HepG2 (cell line): ENCODE data around the gene NT5C3B. TPM values are rescaled to one million over a fixed set of nuclear protein-coding genes. Genes with fewer than 3 reads are reported as not detected.

ENCODE experiments used
- AHDC1 ChIP-seq: sonication (generic); formaldehyde crosslinking; IDR thresholded peaks from 2 replicates; pipeline ENCODE4 v1.5.1; 2020; ENCODE audit warnings: mild to moderate bottlenecking, missing genetic modification reagents, borderline replicate concordance
- AKAP8 ChIP-seq: sonication (generic); formaldehyde crosslinking; IDR thresholded peaks from 2 replicates; pipeline ENCODE4 v1.5.1; 2020; ENCODE audit warnings: mild to moderate bottlenecking, missing genetic modification reagents
- CENPX ChIP-seq: sonication (generic); formaldehyde crosslinking; IDR thresholded peaks from 2 replicates; pipeline ENCODE4 v1.9.0; 2021; ENCODE audit warnings: mild to moderate bottlenecking, missing genetic modification reagents, moderate library complexity
- E2F5 ChIP-seq: sonication (generic); formaldehyde crosslinking; conservative IDR thresholded peaks from 2 replicates; pipeline ENCODE4 v1.4.0; 2020; ENCODE audit warnings: missing genetic modification reagents
- EP300 ChIP-seq, 3 experiments: sonication (generic) in 1 of 3; formaldehyde crosslinking in 1 of 3; IDR thresholded peaks; 2 replicates each; pipeline versions ENCODE4 v1.5.1 to v1.6.1; 2011 to 2020; ENCODE audit warnings: low read depth in 2 of 3, low read length in 2 of 3, borderline replicate concordance in 1 of 3, improper control_type of control experiment in 1 of 3, mild to moderate bottlenecking in 1 of 3, missing genetic modification reagents in 1 of 3, moderate library complexity in 1 of 3
- FOXK2 ChIP-seq: fragments of 450-650 bp; IDR thresholded peaks from 2 replicates; pipeline ENCODE4 v1.6.1; 2016
- MAZ ChIP-seq, 2 experiments: sonication (generic) in 1 of 2; formaldehyde crosslinking in 1 of 2; IDR thresholded peaks; 2 replicates each; pipeline versions ENCODE4 v1.5.0 to v1.6.1; 2012 to 2020; ENCODE audit warnings: low read depth in 2 of 2, mild to moderate bottlenecking in 2 of 2, borderline replicate concordance in 1 of 2, improper control_type of control experiment in 1 of 2, low read length in 1 of 2, missing genetic modification reagents in 1 of 2, moderate library complexity in 1 of 2
- NFKB2 ChIP-seq: sonication (generic); formaldehyde crosslinking; IDR thresholded peaks from 2 replicates; pipeline ENCODE4 v1.4.0; 2020; ENCODE audit warnings: missing genetic modification reagents, borderline replicate concordance
- ONECUT2 ChIP-seq: sonication (generic); formaldehyde crosslinking; IDR thresholded peaks from 2 replicates; pipeline ENCODE4 v1.4.0; 2020; ENCODE audit warnings: missing genetic modification reagents
- POLR2AphosphoS5 ChIP-seq: IDR thresholded peaks from 2 replicates; pipeline ENCODE4 v1.6.1; 2012; ENCODE audit warnings: low read depth, low read length
- POLR2G ChIP-seq: fragments of 200-400 bp; formaldehyde crosslinking; IDR thresholded peaks from 2 replicates; pipeline ENCODE4 v1.6.1; 2018; ENCODE audit warnings: mild to moderate bottlenecking, low read depth, low read length, moderate library complexity
- RBAK ChIP-seq: sonication (generic); formaldehyde crosslinking; IDR thresholded peaks from 2 replicates; pipeline ENCODE4 v1.5.1; 2020; ENCODE audit warnings: mild to moderate bottlenecking, missing genetic modification reagents
- SIN3B ChIP-seq: fragments of 150-350 bp; IDR thresholded peaks from 2 replicates; pipeline ENCODE4 v1.6.1; 2014; ENCODE audit warnings: low read length
- SIX1 ChIP-seq: sonication (generic); formaldehyde crosslinking; IDR thresholded peaks from 2 replicates; pipeline ENCODE4 v1.4.0; 2020; ENCODE audit warnings: missing genetic modification reagents, borderline replicate concordance
- TFE3 ChIP-seq: IDR thresholded peaks from 2 replicates; pipeline ENCODE4 v1.6.1; 2016
- ZBTB7A ChIP-seq: sonication (generic); formaldehyde crosslinking; IDR thresholded peaks from 2 replicates; pipeline ENCODE4 v1.8.0; 2022; ENCODE audit warnings: mild to moderate bottlenecking, missing genetic modification reagents
- ZC3H13 ChIP-seq: sonication (generic); formaldehyde crosslinking; IDR thresholded peaks from 2 replicates; pipeline ENCODE4 v1.8.1; 2023; ENCODE audit warnings: mild to moderate bottlenecking, missing genetic modification reagents, moderate library complexity
- ZMYM4 ChIP-seq: sonication (generic); formaldehyde crosslinking; IDR thresholded peaks from 2 replicates; pipeline ENCODE4 v1.8.1; 2023; ENCODE audit warnings: mild to moderate bottlenecking, missing genetic modification reagents
- ZNF431 ChIP-seq: sonication (generic); formaldehyde crosslinking; IDR thresholded peaks from 2 replicates; pipeline ENCODE4 v1.9.0; 2022; ENCODE audit warnings: missing genetic modification reagents, low read depth, mild to moderate bottlenecking, borderline replicate concordance
- ZNF468 ChIP-seq: sonication (generic); formaldehyde crosslinking; IDR thresholded peaks from 2 replicates; pipeline ENCODE4 v1.8.0; 2022; ENCODE audit warnings: mild to moderate bottlenecking, moderate library complexity, missing genetic modification reagents
- ZNF549 ChIP-seq: sonication (generic); formaldehyde crosslinking; IDR thresholded peaks from 2 replicates; pipeline ENCODE4 v1.5.0; 2020; ENCODE audit warnings: missing genetic modification reagents
- ZNF556 ChIP-seq: sonication (generic); formaldehyde crosslinking; IDR thresholded peaks from 2 replicates; pipeline ENCODE4 v1.4.0; 2020; ENCODE audit warnings: mild to moderate bottlenecking, missing genetic modification reagents, borderline replicate concordance
- polyA plus RNA-seq, 8 experiments: library from polyadenylated mRNA; depleted of rRNA in 3 of 8; stranded (reverse) in 7 of 8; unstranded in 1 of 8; fragments of >200 nt; fragmentation: Illumina TruSeq in 4 of 8; extraction: Trizol in 4 of 8; gene quantifications; 2 replicates each; pipeline versions ENCODE4 v1.2.1 to v1.2.3, GENCODE V29; 2011 to 2016; ENCODE audit warnings: low read depth in 4 of 8, missing spikeins in 1 of 8, mixed read lengths in 1 of 8; ENCODE audit not compliant: insufficient read depth in 1 of 8
- total RNA-seq, 5 experiments: library from RNA; depleted of rRNA; stranded (reverse); fragments of >200 nt; fragmentation: Illumina TruSeq; extraction: Trizol; gene quantifications; 2 replicates each; pipeline ENCODE4 v1.2.3, GENCODE V29; 2016; ENCODE audit warnings: low read depth in 1 of 5

NT5C3B gene
- total and polyA plus RNA-seq, 2 of the 13 experiments (the other 11 are each of a cell fraction or from before 2014, with no cell fraction given): 104 to 126 TPM

DNA sequence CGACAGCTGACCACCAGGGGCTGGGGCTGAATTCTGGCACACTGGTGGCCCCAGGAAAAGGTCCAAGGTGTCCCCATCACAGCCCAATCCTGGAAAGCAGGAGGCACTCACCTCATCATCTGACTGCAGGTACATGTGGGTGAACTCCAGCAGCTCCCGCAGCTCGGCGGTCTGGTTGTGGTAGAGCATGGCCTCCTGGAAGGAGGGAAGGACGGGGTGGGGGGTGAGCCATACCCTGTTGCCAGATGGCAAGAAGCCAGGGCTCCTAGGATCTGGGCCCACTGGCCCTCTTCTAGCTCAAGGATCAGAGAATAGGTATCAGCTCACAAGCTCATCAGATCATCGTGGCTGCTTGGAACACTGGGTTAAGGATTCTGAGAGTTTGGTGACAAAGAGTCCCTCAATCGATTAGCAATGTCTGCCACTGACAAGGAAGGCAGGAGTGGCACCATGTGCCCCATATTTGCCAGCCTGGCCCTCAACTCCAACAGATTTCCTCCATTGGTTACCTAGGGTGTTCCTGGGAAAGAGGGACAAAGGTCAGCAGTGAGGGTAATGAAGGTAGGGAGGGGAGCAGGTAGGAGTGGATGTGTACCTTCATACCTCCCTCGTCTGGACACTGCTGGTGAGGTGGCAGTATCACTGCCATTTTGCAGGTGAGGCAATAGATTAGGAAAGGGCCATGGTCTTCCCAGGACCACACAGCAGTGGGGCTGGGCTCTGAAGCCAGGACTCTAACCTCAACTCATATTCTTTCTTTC lies 29.2 kb downstream of the NT5C3B start (continued):
- TF ChIP-seq TFE3 (CRISPR knock-in tag): no peak
- no peak for TF ChIP-seq ZNF556
- TF ChIP-seq RBAK (CRISPR knock-in tag): no peak
- TF ChIP-seq E2F5 (CRISPR knock-in tag): no peak
- TF ChIP-seq ZBTB7A (CRISPR knock-in tag): no peak
- TF ChIP-seq SIX1: no peak
- TF ChIP-seq NFKB2: 0 out of 2 replicates have a peak, but pooled peaks have one; percentile 34
- TF ChIP-seq POLR2AphosphoS5: peak; percentile 43
- no peak for TF ChIP-seq CENPX (CRISPR knock-in tag)
- TF ChIP-seq ZMYM4 (CRISPR knock-in tag): no peak
- TF ChIP-seq ZNF431 (CRISPR knock-in tag): no peak
- TF ChIP-seq SIN3B: no peak
- no peak for TF ChIP-seq ZNF468
- peak; percentile 46; the same call in 1 of the 2 replicates for TF ChIP-seq AKAP8 (CRISPR knock-in tag)
- TF ChIP-seq MAZ (IDR thresholded peaks at IDR 0.05; ENCODE audit: borderline replicate concordance, low read depth, low read length): no peak
- TF ChIP-seq MAZ (CRISPR knock-in tag; IDR thresholded peaks at IDR 0.05; ENCODE audit: low read depth): no peak
- TF ChIP-seq POLR2G: peak; percentile 44; the same call in 1 of the 2 replicates
- TF ChIP-seq ZC3H13 (CRISPR knock-in tag): peak; percentile 53; the same call in 1 of the 2 replicates
- no peak for TF ChIP-seq ZNF549
- TF ChIP-seq FOXK2: no peak
- no peak for TF ChIP-seq ONECUT2 (CRISPR knock-in tag)
- TF ChIP-seq AHDC1 (CRISPR knock-in tag): no peak
- TF ChIP-seq EP300 (IDR thresholded peaks at IDR 0.05; ENCODE audit: low read depth in 2 of 2, low read length in 2 of 2): no peak
- 0 out of 2 replicates have a peak, but pooled peaks have one; percentile 14 for TF ChIP-seq EP300 (CRISPR knock-in tag; IDR thresholded peaks at IDR 0.05; ENCODE audit: borderline replicate concordance)
